GM19023 (cell line): ENCODE data around the gene LNP1.
"Not testable (repeated sequence)": the region's sequence is repeated elsewhere in the genome, so short reads cannot be mapped to it uniquely, and the experiment has no call there.

Experiments
- ATAC-seq: cut with Tn5 transposase; IDR thresholded peaks from one replicate; pipeline ENCODE4 v1.9.1; 2021; ENCODE audit warnings: mild to moderate bottlenecking, moderate library complexity; ENCODE audit not compliant: unreplicated experiment

LNP1 gene

GRCh38 chr3:100471444-100471843, 70.1 kb downstream of the LNP1 start:
- no peak for ATAC-seq

GRCh38 chr3:100477851-100478360, 76.6 kb downstream of the LNP1 start:
- ATAC-seq, result not testable (repeated sequence)

GRCh38 chr3:100478521-100478920, 77.2 kb downstream of the LNP1 start:
- ATAC-seq, result not testable (repeated sequence)

- no peak for ATAC-seq
Observed at GRCh38 chr3:100480081-100480480, 78.7 kb downstream of the LNP1 start.

- no peak for ATAC-seq
Observed at GRCh38 chr3:100482176-100482575, 80.8 kb downstream of the LNP1 start.

GRCh38 chr3:100483529-100483928, 82.2 kb downstream of the LNP1 start:
- ATAC-seq, result no peak

- ATAC-seq, result no peak
Observed at GRCh38 chr3:100486808-100487207, 85.5 kb downstream of the LNP1 start.

- no peak for ATAC-seq
Observed at GRCh38 chr3:100489118-100489517, 87.8 kb downstream of the LNP1 start.

- ATAC-seq, result peak; percentile 99
Observed at GRCh38 chr3:100492059-100493006, 91.0 kb downstream of the LNP1 start, which contains the start of gene TMEM45A. TMEM45A (plus strand) TSS chr3:100492619; CDS start chr3:100555212, 62,593 bp downstream.

GRCh38 chr3:100496711-100497261, 95.4 kb downstream of the LNP1 start:
- ATAC-seq, result peak; percentile 21

- no peak for ATAC-seq
Observed at GRCh38 chr3:100499651-100500050, 98.3 kb downstream of the LNP1 start.

- no peak for ATAC-seq
Observed at GRCh38 chr3:100500320-100500880, 99.1 kb downstream of the LNP1 start.

GRCh38 chr3:100503448-100503847, 102.1 kb downstream of the LNP1 start:
- no peak for ATAC-seq
